LoVo (cell line): ENCODE data around the gene PRSS56.

Experiments used
- DNase-seq: peaks from one replicate; pipeline ENCODE4 v3.0.0-alpha.2; 2016; ENCODE audit warnings: low spot score

PRSS56 gene

GRCh38 chr2:232519581-232520438, at the start of gene PRSS56:
Gene PRSS56 (plus strand): TSS chr2:232520388. CDS start chr2:232520599, 211 bp downstream.
- DNase-seq: no peak

- peak; percentile 19 for DNase-seq
Observed at GRCh38 chr2:232473467-232473890, 46.7 kb upstream of the PRSS56 start.

DNA sequence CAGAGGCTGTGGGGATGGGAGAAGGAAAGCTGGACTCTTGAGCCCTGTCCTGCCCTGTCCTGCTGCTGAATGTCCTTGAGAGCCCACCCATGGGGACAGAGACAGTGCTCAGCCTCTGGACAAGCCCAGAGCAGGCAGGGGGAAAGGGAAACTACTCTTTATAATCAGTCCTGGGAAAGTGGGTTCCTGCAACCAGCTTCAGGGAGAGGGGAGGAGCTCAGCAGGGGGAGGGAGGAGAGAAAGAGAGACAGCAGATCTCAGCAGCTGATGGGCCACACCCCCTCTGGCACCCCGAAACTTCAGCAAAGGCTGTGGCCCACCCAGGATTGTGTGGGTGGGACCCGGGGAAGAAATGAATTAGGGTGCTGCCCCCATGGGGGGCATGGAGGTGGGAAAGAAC, 44.1 kb upstream of the PRSS56 start:
- DNase-seq: no peak

GRCh38 chr2:232476791-232477190, 43.4 kb upstream of the PRSS56 start:
- no peak for DNase-seq

DNA sequence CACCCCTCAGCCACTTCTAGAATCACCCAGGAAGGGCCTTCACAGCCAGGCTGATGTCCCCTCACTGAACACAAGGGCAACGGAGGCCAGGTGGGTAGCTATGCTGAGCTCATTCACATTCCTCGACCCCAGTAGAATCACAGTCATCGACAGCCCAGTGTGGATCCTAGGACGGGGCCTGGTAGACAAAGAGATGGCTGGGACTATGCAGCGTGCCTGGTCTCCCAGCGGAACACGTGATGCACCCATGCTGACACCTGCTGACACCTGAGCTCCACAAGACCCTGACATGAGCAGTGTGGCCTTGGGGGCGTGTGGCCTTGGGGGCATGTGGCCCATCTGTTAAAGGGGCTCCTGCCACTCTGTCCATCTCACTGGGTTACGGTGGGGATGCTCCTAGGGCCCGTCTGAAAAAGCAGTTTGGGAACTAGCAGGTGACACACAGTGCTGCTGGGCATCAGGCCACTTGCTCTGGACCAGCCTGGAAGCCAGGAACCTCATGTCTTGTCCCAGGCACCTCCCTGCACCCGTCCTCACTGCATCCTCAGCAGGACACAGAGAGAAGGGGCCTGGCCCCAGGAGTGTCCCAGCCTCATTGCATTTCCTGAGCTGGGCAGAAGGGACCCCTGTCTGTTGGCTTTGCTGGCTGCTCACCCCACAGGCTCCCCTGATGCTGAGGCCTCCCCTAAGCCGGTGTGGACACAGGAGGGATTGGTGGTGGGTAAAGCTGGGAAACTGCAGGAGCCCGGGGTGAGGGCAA, 42.3 kb upstream of the PRSS56 start:
- no peak for DNase-seq

DNA sequence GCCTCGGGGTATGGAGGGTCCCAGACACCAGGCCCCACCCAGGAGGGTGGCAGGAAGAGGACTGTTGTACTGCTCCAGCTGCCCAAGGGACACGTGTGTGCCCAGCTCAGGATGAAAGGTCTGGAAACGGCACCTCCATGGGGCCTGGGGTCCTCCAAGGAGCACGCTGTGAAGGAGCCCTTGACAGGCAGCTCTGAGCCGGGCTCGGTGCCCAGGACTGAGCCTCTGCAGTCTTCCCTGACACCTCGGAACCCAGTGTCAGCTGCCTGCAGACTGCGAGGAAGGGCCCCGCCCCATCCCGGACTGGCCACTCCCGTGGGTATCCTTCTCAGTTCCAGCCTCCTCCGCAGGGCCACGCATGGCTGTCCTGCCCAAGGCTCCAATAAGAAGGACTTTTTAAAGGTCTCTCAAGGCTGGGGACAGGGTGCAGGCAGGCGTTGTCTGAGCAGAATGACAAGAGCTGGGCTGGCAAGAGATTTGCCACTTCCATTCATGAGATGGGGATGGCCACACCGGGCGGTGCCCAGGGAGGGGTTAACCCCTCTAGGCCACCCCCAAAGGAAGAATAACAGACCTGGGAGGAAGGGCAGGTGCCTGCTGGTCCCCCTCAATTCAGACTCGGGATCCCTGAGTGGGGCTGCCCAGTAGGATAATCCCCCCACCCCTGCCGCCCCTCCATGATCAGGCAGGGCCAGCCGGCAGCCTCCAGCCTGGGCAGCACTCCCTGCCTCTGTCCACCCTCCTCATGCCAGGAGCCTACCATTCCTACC, 41.4 kb upstream of the PRSS56 start:
- no peak for DNase-seq

DNA sequence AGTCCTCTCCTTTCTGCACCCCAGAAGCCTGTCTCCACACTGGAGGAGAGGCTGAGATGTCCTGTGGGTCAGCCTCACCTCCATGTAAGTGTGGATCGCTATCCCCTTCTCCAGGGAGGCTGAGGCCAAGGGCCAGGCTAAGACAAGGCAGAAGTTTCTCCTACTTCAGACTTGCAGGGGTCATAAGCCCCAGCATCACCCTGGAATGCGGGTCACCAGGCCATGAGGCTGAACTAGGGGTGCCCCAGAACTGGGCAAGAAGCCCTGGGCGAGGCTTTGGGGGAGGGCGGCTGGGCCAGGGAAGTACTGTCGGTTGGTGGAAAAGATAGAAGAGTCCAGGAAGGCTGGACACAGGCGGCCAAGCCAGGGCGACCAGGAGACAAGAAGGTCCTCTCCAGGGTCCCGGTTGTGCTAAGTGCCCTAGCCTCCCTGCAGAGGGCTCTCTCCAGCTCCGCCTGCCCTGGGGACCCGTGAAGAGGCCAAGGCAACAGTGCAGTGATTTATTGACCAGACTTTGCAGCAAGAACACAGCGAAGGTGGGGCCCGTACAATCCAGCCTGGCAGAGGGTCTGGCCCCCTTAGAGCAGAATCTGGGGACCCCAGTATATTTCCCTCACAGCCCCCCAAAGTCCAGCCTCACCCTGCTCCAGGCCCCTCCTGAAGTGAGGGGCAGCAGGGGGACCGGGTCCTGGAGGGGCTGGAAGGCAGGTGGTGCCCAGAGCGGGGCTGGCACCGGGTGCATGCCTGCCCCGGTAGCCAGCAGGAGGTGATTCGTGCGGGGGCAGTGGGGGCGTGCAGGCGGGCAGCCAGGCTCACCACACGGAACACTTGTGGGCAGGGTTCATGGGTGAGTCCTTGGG, 40.6 kb upstream of the PRSS56 start:
- no peak for DNase-seq

GRCh38 chr2:232480201-232481190, 39.7 kb upstream of the PRSS56 start:
- no peak for DNase-seq

DNA sequence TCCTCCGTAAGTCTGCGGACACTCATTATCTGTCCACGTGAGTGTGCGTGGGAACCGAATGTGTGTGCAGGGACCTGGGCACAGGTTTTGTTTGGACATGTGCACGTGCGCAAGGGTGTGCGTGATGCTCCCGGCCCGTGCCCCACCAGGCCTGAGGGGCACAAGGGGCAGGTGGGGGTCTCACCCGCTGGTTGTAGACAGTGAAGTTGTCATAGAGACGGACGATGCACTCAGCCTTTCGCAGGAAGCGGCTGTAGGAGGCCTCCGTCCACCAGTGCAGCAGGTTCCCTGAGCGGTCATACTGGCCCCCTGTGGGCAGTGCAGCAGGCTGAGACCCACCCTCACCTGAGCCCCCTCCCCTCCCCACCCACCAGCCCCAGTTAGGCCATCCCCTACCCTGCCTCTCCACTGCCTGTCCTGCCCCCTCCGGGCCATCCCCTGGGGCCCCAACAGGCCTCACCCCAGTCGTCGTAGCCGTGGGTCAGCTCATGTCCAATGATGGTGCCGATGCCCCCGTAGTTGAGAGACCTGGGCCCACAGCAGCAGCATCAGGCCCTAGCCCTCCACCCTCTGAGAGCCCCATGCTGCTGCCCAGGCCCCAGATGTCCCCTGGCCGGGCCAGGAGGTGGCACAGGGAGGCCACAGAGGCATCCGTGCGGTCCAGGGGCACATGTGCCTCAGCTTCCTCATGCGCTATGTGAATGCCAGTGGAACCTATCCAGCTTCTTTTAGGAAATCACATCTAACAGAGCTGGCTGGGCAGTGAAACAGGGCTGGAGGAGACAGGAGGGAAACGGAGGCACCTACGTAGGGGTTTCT, 38.7 kb upstream of the PRSS56 start:
- no peak for DNase-seq

DNA sequence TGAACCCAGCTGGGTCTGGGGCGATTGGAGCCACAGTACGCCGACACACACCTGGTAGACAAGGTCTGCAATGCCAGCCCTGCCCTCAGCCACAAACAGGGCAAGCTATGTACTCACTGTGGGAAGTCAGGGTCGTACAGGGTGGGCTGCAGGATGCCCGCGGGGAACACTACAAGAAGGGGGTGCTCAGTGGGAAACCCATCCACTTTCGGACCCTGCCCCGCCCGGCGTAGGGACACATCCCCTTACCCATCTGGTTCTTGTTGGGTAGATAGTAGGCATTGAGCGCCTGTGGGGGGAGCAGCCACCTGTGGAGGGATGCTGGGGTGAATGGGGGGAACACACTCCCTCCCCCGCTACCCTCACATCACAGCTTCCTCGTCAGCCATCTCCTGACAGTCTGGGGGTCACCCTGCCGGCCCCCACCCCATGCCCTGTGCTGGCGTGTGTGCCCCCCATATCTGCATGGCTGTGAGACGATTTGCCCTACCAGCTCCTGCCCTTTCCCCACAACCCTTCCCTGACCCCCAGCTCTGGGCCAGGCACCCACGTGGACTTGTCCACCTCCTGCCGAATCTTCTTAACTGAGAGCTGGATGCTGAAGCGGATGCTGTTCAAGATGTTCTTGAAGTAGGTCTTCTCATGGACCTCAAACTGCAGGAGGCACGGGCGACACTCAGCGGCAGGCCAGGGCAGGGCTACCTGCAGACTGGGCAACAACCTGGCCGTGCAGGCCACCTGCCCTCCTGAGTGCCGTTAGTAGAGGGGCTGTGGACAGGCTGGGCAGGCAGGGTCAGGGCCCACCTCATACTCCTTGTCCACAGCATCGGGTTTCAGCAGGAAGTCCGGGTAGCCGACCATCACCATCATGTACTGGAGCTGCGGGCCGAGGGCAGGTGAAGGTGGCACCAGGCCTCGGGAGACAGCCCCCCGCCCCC, 37.6 kb upstream of the PRSS56 start:
- DNase-seq: no peak

- no peak for DNase-seq
Observed at GRCh38 chr2:232483311-232483922, 36.8 kb upstream of the PRSS56 start.

DNA sequence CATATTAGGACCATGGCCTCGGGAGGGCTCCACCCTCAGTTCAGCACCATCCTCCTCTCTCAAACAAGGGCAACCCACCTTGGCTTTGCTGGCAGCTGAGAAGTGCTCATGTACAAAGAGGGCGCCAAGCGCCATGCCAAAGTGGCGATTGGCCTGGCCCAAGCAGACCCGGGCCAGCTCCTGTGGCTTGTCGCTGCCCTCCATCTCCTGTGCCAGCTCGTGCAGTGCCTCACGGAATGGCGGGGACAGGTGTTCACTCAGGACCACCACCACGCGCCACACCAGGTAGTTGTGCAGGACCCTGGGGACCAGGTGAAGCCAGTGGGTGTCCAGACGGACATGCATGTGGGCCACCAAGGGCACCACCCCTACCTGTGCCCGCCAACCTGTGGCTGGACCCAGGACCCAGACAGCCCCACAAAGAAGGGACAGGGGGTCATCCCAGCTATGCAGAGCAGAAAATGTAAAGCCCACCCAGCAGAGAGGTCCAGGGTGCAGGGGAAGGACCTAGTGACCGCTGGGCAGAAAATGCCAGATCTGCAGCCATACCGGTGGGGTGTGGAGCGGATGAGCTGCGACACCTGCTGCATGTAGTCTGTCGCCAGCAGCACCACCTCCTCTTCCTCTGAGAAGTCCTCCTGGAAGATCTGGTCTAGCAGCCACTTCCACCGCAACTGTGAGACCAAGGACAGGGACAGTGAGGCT, 36.1 kb upstream of the PRSS56 start:
- no peak for DNase-seq

DNA sequence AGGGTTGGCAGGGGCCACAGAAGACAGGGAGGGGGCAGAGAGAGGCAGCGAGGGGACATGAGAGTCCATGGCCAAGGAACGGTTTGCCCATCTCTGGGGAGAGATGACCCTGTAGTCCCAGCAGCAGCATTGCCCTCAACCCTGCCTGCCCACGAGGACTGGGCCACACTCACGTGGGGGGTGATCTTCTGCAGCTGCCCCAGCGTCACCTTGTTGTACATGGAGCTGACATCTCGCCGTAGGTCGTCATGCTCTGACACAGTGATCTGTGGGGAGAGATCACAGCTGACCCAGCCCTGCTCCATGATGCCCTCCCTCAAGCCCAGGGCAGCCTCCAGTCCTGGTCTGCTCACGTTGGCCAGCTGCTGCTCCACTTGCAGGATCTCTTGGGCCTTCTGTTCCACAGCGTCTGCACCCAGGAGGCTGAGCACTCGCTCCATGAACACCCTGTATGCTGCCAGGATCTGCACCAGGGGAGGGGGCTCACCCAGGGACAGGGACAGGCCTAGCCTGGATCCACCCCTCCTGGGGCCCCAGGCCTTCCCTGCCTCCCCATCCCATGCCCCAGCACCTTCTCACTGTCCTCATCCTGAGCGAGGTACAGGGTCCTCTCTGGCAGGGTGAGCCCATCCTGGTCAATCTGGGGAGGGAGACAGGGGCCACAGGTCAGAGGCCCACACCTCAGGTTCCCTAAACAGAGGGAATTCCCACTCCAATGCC, 35.4 kb upstream of the PRSS56 start:
- DNase-seq: no peak

- no peak for DNase-seq
Observed at GRCh38 chr2:232485348-232485756, 34.8 kb upstream of the PRSS56 start.

GRCh38 chr2:232485757-232486557, 34.2 kb upstream of the PRSS56 start:
- DNase-seq: no peak
